CD4-positive, alpha-beta T cell treated with Interleukin-17A for 1 hour (primary cell): Measurements from ENCODE around the gene LRCH1.

Experiments used
- DNase-seq: peaks from one replicate; pipeline ENCODE4 v3.0.0-alpha.2; 2020

The LRCH1 gene

DNA sequence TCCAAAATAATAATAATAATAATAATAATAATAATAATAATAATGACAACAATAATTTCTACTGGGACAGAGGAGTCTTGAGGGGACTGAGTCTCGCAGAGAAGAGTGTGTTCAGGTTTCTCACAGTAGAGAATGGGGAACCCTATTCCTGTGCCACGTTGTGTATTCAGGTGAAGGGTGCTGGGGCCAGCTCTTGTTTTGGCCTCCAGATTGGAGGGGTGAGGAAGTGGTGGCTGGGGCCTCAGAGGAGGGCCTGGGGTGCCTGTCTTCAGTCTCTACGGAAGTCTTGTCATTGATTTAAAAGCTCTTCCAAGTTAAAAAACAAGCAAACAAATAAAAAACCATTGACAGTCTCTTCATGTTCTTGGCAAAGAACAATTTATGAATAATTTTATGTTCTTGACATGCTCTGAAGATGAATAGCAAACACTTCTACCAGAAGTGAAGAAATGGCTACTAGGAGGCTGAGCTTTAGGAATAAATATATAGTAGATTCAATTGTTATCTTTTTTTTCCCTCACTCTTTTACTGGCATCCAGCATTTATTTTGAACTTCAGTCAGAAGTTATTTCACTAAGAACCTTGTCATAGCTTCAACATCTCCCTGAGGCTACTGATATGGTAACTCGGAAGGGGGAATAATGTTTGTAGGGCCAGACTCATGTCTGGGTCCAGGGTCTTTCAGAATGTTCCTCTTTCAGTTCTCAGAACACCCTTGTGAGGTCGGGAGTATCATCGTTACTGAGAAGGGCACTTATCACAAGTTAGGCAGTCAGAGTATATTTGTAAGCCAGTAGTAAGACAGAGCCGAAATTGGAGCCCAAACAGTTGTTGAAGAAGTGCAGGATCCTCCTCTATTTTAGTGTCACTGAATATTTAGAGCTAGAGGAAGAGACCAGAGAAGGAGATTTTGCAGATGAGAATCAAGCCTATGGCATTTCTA is 13.1 kb downstream of the LRCH1 start:
- DNase-seq, result no peak

DNA sequence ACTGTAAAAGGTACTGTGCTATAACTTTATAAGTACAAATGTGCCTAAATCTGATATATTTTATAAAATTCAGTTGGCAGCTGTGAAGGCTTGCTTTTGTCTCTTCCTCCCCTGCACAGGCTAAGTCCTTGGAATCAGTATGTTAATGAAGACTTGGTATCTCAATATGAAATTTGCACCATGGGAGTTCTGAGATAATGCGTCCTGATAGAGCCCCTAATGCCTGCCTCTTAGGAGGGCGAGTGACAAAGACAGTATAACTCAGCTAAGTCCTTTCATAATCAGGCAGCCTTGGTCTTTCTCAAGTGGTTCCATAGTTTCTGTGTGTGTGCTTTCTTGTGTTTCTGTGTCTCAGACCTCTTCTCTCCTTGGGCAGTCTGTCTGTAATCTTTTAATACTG is 14.7 kb downstream of the LRCH1 start:
- no peak for DNase-seq

DNA sequence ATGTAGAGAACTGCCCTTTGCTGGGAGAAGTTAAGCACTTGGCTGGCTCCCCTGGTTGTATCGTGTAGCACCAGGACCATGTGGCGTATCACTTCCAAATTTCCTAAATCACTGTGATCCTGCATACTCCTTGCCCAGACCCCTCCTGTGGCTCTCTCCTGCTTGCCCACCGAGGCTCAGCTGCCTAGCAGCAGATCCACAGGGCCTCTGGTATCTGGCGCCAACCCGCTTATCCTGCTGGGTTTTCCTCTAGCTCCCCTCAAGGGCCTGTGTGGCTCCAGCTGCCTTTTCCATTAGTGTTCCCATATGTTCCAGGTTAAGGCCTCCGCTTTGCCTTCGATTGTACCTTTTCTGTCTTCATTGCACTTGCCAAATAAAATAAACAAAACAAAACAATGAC is 16.5 kb downstream of the LRCH1 start:
- DNase-seq, result no peak

DNA sequence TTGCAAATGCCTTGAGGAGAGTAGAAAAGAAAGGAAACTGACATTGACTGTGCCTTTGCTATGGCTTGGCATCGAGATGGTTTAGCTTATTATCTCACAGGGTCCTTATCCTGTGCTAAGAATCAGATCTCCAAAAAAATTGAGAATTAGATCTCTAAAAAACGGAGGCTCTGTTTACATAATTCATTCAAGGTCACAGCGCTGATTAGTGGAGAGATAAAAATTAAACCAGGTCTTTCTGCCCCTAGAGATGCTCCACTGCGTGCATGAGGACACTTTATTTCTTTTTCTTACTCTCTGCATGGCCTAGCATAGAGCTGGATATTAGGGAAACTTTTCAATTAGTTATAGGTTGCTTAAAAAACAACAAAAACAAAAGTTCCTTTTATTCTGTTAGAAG is 17.3 kb downstream of the LRCH1 start:
- no peak for DNase-seq

DNA sequence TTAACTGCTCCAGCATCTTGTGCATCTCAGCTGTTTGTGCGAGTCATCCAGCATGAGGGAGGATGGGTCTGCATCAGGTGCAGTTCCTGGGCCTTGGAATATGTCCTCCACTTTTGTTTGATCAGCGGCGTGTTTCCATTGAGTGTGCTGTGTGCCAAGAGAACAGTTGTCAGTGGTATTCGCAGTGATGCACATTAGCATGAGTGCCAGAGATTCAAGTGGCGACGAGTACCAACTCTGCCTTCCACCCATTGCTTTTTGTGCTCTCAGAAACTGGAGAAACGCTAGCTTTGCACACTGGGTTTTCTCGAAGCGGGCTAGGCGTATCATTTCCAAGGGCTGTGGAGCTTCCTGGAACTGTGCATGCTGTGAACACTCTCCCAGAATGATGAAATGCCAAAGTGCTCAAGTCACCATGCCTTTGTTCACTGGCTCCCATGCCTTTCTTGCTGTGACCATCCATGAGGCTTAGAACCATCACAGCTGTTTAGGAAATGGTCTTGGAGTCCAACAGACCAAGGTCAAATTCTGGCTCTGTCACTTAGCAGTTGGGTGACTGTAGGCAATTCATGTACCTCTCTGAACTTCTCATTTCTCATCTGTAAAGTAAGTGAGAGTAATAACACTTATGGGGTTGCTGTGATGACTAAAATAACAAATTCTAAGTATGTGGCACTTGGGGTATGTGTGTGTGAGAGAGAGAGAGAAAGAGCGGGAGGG is 18.4 kb downstream of the LRCH1 start:
- no peak for DNase-seq

DNA sequence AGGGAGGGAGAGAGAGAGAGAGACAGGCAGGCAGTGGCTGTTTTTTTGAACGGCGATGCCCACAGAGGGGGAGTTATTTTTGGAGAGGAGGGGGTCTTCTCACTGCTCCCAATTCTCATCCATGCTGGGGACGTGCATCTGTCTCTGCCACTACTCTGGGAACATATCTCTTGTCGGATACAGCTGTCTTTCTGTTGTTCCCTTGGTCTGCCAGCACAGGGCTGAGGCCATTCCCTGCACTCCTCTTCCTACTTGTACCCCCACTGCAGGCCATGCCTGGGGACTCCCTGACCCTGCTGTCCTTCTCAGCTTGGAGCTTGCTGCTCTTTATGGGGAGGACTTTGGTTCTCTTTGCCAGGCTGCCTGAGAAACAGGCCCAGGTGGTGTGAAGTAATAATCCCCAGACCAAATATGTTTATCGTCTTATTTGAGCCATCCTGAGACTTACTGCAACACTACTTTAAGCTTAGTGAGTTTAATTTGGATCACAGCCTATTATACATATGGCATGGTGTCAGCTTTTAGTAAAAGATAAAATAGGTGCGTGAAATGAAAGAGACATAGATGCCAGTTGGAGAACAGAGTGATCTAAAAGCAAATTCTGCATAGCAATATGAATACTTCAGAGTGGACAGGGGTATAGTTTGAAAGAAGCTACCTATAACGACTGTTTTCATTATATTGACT is 19.1 kb downstream of the LRCH1 start:
- no peak for DNase-seq

DNA sequence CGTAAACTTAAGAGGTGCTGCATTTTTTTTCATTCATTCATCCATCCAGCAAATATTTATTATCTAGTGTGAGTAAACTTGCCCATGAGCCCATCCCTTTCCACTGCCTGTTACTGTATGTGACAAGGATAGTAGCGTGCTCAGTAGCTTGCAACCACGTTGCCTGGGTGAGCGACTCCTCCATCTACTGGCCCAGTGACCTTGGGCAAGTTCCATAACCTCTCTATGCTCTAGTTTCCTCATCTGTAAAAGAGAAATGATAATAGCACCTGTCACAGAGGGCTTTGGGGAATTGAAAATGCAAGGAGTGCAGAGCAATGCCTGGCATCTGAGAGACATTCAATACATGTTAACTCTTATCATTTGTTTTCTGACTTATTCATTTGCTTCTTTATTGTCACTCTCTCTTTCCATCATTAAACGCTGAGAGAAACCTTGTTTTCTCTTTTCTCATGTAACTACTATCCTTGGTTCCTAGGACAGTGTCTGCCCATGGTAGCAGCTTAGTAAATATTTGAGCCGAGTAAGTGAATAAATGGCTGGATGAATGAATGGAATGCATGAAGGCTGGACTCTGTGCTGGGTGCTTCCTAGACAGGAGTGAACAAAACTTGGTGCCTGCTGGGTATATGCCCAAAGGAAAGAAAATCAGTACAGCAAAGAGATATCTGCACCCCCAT is 19.9 kb downstream of the LRCH1 start:
- DNase-seq, result no peak

DNA sequence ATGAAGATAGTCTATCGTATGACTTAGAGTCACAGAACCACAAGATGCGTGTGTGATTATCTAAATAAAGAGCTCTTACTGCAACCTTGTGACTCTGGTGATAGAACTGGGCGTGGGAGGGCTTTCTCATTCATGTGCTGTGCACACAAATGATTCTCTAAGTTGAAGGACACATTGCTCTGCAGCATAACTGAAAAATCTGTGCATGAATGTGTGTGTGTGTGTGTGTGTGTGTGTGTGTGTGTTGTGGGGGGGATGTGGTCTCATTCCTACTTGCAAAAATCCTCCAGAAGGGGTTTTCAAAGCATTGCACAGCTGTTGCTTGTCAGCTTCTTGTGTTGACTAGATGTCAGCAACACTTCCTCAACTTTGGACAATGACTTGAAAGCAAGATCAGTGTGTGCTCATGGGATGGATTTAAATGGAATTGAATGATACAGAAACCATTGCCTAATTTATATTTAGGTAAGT is 22.4 kb downstream of the LRCH1 start:
- no peak for DNase-seq

DNA sequence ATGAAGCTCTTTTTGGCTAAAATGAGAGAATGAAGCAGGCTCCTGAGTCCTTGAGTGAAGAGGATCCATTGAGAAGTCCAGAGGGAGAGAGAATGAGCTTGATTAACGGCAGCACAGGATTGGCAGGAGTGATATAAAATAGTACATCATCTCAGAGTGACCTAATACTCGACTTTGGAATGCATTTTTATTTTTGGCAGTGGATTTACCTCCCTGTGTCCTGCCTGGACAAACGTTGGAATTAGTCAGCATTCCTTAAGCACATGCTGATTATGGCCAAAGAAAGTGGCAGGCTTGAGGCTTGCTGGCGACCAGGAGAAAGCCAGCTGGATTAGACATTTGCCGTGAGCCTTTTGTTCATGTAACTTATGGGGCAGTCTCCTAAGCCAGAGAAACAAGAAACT is 22.9 kb downstream of the LRCH1 start:
- no peak for DNase-seq

DNA sequence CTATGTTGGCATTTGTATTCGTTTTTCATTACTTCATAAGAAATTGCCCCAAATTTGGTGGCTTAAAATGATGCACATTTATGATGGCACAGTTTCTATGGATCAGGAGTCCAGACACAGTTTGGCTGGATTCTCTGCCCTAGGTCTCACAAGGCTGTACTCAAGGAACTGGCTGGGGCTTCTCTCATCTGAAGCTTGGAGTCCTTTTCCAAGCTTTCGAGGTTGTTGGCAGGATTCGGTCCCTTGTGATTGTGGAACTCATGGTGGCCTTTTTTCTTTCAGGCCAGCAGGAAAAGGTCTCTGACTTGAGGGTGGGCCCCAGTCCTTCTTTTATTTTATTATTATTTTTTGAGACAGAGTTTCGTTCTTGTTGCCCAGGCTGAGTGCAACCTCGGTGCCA is 23.8 kb downstream of the LRCH1 start:
- no peak for DNase-seq

DNA sequence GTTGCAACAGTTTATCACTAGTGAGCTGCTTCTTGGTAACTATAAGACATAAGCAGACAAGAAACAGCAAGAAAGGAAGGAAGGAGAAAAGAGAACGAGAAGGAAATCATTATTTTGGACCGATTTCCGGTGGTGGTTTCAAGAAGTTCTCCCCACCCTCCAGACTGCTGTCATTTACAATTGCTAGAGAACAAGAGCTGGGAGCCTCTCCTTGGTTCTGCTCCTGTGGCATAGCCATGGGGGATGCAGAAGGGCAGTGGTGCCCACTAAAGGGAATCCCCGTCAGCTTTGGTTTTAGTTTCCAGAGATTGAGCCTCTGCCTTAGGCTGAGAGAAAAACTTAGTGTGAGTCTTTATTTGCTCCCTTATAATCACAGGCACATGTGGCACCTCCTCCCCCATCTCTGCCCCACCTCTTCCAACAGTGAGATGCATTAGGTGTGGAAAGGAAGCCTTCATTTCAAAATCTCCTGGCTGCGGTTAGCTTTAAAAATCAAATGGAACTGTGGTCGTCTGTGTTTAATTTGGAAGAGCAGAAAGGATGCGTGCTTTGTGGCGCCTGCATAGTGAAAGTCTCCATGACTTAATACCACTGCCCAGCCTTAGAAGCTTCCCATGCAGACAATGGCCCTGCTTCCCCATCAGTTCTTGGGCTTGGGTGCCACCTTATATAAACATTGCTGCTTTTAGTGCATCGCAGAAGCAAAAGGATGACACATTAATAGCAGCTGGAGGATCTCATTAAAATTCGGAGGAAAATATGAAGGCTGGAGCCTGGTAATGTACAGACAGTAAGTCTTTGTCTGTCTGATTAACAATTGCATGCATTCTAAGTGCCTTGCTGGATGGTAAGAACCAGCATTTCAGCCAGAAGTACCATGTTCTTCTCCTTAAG is 25.0 kb downstream of the LRCH1 start:
- no peak for DNase-seq

DNA sequence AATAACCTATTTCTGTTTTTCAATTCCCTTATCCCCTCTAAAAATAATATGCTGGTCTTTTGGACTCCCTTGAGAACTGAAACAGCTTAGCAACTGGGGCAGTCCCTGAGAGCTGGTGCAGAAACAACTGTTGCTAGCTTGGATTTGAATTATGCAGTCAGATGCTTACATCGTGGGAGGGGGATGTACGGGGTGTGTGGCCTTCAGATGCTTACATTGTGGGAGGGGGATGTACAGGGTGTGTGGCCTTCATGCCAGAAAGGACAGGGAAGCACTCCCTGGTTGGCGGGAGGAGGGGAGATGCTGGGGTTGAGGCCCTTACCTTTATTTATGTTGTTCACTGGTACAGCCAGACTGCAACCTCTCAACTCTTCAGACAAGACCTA is 25.6 kb downstream of the LRCH1 start:
- no peak for DNase-seq

DNA sequence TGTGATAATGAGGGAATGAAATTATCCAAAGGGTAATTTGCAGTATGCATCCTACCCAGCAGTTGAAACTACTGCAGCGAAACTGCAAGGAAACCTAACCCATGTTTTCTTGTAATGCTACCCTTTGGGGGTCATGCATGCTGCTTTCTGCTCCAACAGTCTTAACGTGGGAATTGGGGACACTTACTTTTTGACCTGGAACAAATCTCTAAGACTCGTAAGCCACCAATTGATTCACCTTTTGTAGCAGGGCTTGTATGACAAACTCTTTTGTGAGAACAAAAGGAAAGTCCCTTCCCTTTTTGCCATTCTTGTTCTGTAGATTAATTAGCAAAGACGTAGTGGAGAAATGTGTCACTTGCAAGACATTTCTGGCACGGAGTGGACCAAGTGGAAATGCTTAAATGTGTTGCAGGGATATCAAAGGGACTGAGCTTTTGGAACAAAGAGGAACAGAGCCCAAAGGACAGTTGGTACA is 27.4 kb downstream of the LRCH1 start:
- DNase-seq, result no peak

DNA sequence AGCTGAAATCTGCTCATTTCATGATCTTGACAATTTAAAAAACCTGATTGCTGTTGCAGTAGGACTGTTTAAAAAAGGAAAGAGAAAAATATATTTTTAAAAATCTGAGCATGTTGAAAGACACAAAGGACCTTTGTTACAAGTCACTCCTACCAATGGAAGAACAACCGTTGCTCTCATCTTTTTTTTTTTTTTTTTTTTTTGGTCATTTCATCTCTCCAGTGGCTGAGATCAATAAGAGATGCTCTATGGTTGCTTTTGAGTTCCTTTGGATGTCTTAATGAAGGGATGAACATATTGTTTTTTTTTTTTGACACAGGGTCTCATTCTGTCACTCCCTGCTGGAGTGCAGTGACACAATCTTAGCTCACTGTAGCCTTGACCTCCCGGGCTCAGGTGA is 29.2 kb downstream of the LRCH1 start:
- DNase-seq, result no peak

DNA sequence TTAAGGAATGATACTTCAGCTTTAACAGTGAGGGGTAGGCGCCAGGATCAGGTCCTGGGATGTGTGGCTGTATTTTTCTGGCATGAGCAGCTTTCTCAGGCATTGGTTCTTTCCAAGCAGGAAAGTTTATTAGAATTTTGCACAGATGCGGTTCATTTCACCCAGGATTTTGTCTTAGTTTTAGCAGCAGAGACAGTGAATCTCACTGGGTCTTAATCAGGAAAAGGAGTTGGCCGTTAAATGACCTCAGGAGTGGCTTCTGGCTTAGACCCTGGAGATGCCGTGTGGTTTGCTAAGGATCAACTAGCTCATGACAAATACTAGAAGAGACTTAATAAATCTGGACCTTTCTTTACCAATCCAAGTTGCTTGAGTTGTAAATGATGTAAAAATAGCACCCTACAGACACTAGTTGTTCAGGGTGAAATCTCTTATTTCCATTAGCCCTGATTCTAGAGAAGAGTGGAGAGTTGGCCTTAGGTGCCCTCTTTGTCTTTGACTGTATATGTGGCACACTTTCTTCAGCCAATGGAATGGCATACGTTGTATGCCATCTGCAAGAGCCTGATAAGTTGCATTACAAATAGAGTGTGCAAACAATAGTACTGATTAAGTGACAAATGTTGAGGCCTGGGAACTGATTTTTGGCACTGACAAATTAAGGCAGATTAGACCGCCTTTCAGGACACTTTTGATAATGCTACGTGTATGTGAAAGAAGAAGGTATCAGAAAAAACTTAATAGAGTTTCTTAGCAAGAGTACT is 34.0 kb downstream of the LRCH1 start:
- no peak for DNase-seq

DNA sequence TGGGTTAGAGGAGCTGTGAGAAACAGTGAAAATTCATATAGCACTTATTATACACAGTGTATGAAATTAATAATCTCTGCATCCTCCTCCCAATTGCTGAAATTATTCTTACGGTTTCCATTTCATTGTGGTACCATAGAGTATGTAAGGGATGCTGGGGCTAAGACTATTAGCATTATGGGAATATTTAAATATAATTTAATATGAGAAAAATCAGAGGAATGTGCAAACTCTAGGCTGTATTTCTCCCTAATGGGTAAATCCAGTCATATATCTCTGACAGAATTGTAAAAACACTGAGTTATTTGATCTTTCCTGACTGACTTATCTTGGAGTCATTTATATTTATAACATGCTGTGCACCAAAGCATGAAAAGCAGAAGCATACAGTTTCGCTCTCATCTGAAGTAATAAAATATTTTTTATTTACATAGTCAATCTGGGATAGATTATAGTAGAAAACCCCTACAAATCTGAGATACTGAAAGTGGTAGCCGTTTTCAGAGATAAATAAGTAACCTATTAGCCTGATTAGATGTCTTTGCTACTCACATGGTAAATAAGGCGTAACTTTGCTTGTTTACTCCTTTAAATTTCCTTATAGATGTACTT is 34.9 kb downstream of the LRCH1 start:
- no peak for DNase-seq

DNA sequence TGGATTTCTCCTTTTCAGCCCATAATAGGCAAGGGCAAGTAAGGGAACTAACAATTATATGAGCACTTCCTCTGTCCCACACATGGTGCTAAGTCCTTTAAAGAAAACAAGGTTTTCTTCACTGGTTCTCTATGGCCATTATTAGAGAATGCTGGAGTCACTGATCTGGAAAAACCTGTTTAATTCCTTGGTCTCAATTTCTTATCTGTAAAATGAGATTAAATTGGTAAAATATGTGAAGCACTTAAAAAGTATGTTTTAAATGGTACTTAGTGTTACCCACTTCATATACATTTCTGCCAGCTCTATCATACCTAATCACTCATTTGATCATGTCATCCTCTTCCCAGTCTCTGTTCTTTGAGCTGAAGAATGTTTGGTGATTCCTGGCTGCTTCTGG is 39.4 kb downstream of the LRCH1 start:
- no peak for DNase-seq

DNA sequence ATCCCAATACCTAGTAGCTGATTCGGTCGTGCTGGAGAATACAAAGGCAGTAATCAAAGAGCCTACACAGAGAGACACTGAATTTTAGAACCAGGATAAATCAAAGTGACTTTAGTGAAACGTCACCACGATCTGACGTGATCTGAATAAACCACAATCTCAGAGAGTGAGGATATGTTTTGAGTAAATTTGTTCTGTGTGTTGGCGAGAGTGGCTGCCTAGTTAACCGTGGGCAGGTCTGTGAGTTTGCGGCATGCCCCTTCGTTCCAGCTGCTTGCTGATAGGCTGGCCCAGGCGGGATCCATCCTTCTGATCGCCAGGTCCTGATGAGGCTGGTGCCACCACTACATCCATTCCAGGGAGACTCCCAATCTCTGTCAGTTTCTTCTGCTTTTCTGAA is 40.4 kb downstream of the LRCH1 start:
- DNase-seq, result peak; percentile 65

DNA sequence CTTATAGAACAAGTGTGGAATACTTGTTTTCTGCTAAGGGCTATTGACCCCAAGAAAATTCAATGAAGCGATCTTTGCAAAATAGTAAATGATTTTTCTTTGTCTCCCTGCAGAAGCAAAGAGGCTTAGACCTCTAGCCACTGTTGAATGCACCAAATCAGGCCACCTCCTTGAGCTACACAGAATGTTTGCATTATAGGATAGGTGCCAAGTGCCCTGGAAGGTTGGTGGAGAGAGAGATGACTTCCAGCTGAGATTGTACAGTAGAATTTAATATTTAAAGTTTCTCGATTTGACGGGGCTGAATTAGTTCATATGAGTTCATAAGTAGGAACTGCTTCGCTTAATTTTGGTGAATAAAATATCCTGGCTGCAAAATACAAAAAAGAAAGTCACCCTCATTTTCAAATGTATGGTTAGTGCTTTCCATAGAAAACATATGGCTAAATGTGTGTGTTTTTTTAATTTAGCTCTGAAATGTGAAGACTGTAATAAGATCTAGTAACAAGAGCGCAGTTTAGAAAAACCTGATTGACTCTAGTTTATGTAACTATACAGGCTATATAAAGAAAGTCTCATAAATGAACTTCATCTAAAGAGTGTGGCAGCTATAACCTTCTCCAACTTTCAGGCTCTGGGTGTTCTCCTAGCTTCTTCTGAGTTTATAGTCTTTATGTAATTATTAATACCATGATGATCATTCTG is 41.6 kb downstream of the LRCH1 start:
- no peak for DNase-seq
